Measurements from ENCODE around the gene PTPRG. TPM values are rescaled to one million over a fixed set of nuclear protein-coding genes. Genes with fewer than 3 reads are reported as not detected.

The PTPRG gene
- total and polyA plus RNA-seq, 10 of the 15 experiments (the other 5 are each of a cell fraction or from before 2014, with no cell fraction given) = 0.29 to 20.7 (median 1.4) TPM

DNA sequence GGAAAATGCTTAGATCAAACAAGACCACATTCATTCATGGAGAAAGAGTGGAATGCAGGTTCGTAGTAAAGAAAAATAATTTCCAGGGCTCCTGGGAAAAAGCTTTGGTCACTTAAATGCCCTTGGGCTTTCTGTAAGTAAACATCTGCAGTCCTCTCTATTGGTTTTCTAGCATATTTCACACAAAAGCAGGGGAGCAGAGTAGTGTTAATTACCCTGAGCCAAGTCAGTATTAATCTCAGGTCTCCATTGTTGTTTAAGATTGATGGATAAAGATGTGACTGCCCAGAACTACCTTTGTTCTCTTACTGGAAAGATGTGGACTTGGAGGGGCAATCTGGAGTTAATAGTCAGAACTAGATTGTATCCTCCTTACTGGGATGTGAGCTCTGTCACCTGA lies 242.6 kb downstream of the PTPRG start:
- TF ChIP-seq SMAD1 (IDR thresholded peaks at IDR 0.05; ENCODE audit: low read depth, partially characterized antibody) (no peak), ETV6 (conservative IDR thresholded peaks at IDR 0.05 in 1 of 2, IDR thresholded peaks at IDR 0.05 in 1 of 2; ENCODE audit: borderline replicate concordance in 1 of 2, low read depth in 1 of 2) (no peak), NRF1 (conservative IDR thresholded peaks at IDR 0.05; ENCODE audit: low read depth, low read length) (no peak), TBL1XR1 (IDR thresholded peaks at IDR 0.05; ENCODE audit: low read depth, low read length) (no peak), NFIC (IDR thresholded peaks at IDR 0.05; ENCODE audit: low read depth, low read length) (no peak), SREBF2 (IDR thresholded peaks at IDR 0.05; ENCODE audit: low read length) (no peak), CHD1 (IDR thresholded peaks at IDR 0.05; ENCODE audit: low read depth, low read length) (no peak), KAT2A (conservative IDR thresholded peaks at IDR 0.05; ENCODE audit: control insufficient read depth, low read depth, low read length) (no peak)
- TF ChIP-seq, protein P1, sequence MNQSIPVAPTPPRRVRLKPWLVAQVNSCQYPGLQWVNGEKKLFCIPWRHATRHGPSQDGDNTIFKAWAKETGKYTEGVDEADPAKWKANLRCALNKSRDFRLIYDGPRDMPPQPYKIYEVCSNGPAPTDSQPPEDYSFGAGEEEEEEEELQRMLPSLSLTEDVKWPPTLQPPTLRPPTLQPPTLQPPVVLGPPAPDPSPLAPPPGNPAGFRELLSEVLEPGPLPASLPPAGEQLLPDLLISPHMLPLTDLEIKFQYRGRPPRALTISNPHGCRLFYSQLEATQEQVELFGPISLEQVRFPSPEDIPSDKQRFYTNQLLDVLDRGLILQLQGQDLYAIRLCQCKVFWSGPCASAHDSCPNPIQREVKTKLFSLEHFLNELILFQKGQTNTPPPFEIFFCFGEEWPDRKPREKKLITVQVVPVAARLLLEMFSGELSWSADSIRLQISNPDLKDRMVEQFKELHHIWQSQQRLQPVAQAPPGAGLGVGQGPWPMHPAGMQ (IDR thresholded peaks at IDR 0.05; ENCODE audit: borderline replicate concordance) = no peak
- ChIA-PET RAD21 (ENCODE audit: unreplicated experiment) (interaction anchor here (0.7 to 1.0 kb wide), 2 partner anchors 228 to 240 kb away, joined by 3 read pairs; no protein-coding TSS in a partner anchor), CTCF (interaction anchor here (1.1 kb wide), 1 partner anchor 13 kb away, joined by 4 read pairs; no protein-coding TSS in a partner anchor), POLR2A (no interaction called here), SMC1A (ENCODE audit: uncharacterized antibody, unreplicated experiment) (interaction anchor here (0.6 to 2.5 kb wide), 2 partner anchors 11 to 56 kb away, joined by 4 to 12 read pairs; no protein-coding TSS in a partner anchor)
- intact Hi-C loops (cut with micrococcal nuclease; ENCODE audit: unreplicated experiment) (no loop called here), in situ Hi-C loops (cut with MboI) (no loop called here)
- no peak overlapping the region for H3K9ac ChIP-seq (ENCODE audit: control insufficient read depth, insufficient read depth, low read length)
- H3K4me3 ChIP-seq = no peak overlapping the region
- no peaks in the 10 kb centered on the region for H3K4me1 ChIP-seq (ENCODE audit: control insufficient read depth, insufficient read depth, low read length)
- H3K4me2 ChIP-seq (ENCODE audit: control insufficient read depth, insufficient read depth) = no peak overlapping the region
- H2AFZ ChIP-seq (ENCODE audit: control insufficient read depth, low read depth, low read length) = no peak overlapping the region
- no TSS peak for BruUV-seq (replicated peaks)
- H3K27me3 ChIP-seq (replicated peaks in 1 of 2; ENCODE audit: control insufficient read depth in 2 of 2, insufficient read depth in 2 of 2, low read length in 1 of 2) = no peaks in the 10 kb centered on the region
- H4K20me1 ChIP-seq (ENCODE audit: control insufficient read depth, insufficient read depth) = no peaks in the 10 kb centered on the region
- H3K79me2 ChIP-seq (ENCODE audit: control insufficient read depth, insufficient read depth, low read length) = no peaks in the 10 kb centered on the region
- FAIRE-seq (no peak), ATAC-seq (no peak), DNase-seq (ENCODE audit: low read depth, low spot score) (no peak)
- no peaks in the 10 kb centered on the region for H3K9me3 ChIP-seq (replicated peaks; ENCODE audit: control insufficient read depth, insufficient read depth, low read length)
- WGBS (ENCODE audit: insufficient coverage, insufficient replicate concordance, low lambda C conversion rate, missing lambda C conversion rate) = 0% methylated on average over 1 of the region's 1 CpG
- H3K36me3 ChIP-seq (ENCODE audit: control insufficient read depth in 2 of 2, insufficient read depth in 2 of 2, low read length in 1 of 2) = no peaks in the 10 kb centered on the region
- H3K27ac ChIP-seq (ENCODE audit: control insufficient read depth, insufficient read depth) = no peak overlapping the region
